ENCODE measurements around the gene KYNU.
"Not testable (repeated sequence)": the region's sequence is repeated elsewhere in the genome, so short reads cannot be mapped to it uniquely, and the experiment has no call there.

The KYNU gene

DNA sequence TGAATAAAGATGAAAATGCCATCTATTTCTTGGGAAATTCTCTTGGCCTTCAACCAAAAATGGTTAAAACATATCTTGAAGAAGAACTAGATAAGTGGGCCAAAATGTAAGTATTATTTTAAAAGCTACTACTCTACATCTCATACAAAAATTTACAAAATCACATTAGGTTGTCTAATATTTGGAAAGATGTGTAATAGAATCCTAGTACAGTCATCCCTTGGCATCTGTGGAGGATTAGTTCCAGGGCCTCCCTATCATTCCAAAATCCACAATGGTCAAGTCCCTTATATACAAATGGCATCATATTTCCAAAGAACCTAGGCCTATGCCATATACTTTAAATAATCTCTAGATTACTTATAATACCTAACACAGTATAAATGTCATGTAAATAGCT, 41.2 kb downstream of the KYNU start:
- DNase-seq (ENCODE audit: low spot score): no peak

DNA sequence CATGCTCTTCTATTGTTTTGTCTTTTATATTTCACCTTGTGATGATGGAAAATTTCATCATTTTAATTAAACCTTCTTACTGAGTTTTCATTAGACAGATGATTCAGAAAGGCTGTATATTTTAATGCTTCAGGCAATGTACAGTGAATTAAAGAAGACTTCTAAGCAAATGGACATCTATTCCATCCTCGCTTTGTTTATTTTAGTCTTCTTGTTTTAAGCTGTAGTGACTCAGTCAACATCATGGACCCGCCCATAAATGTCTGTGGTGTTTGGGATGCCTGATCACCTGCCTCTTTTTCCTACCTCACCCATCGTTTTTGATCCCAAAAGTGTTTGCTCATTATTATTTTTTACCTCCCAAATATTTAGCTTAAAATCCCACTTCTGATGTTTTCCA, 43.1 kb downstream of the KYNU start:
- no peak for DNase-seq (ENCODE audit: low spot score)

DNA sequence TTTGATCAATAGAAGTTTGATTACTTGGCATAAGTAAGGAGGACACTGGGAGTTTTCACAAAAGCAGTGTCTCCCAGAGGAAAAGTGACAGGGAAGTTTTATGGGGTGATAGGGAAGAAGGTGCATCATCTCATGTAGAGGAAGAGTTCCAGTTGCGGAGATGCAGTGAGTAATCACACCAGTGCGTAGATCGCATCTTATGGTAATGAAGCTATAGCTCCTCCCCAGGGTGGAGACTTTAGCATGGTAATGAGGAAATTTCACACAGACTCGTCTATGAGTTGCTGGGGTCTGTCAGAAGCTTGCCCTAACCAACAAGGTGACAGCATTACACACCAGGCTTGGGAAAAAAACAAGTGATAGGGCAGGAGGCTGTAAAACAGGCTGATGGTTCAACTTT, 49.0 kb downstream of the KYNU start:
- DNase-seq (ENCODE audit: low spot score): no peak

DNA sequence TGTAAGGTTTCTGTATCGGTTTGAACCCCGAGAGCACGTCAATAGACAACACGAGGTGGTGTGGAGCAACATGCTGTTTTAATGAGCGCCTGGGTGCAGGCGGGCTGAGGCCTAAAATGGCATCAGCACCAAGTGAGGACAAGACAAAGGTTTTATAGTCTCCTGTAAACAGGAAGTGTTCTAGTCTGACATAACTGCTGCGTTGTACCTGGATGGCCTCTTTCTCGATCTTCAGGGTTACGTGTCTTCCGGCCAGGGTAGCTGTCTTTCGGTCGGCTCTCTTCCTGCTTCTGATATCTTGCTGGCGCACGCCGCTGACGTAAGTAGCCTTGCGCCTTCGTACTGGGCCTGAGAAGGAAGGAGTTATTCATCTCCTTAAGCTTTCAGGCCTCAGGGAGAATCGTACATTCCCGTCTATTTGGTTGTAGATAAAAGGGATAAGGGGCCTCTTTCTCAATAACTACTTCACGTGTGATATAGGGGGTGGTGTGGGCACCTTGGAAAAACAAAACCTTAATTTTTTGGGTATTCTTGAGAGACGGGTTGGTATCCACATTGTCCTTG, 53.5 kb downstream of the KYNU start:
- no peak for DNase-seq (ENCODE audit: low spot score)

DNA sequence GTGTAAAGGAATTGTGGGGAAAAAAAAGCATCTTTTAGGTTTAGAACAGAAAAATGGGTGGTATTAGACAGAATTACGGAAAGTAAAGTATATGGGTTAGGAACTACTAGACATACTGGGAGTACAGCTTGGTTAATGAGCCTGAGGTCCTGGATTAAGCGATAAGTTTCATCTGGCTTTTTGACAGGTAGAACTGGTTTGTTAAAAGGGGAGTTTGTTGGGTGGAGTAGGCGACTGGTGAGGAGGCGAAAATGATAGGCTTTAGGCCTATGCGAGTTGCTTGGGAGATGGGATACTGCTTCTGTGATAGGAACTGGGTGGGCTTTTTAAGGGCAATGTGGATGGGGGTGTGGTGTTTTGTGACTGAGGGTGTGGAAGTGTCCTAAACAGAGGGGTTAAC, 56.5 kb downstream of the KYNU start:
- no peak for DNase-seq (ENCODE audit: low spot score)

DNA sequence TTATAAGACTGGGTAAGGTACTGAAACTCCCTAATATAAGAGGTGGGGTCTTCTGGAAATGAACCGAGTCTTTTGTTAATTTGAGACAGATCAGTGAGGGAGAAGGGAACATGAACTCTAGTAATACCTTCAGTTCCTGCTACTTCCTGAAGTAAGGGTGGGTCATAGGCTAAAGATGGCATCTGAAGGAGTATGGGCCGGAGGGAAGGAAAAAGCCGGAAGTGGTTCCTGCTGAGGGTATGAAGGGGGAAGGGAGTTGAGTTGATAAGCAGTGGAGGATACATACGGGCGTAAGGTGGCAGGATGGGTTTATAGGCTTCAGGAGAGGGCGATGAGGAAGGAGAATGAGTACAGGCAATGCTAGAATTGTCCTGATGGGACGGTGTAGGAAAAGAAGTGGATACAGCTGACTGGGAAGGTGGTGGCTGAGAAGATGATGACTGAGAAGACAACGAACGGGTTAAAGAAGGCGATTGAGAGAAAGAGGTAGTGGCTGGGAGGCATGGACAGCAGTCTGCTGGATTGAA, 58.2 kb downstream of the KYNU start:
- no peak for DNase-seq (ENCODE audit: low spot score)

DNA sequence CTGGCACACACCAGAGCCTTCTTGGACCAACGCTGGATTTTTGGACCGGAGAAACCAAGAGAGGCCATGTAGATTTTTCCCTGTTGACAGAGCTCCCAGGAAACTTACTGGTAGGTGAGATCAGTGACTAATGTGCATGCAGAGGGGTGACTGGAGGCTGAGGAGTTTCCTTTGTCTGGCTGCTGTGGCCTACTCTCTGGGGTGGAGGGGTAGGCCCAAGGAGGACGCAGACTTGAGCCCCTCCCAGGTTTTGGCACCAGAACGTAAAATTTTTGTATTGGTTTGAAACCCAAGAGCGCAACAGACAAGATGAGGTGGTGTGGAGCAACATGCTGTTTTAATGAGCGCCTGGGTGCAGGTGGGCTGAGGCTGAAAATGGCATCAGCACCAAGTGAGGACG, 59.2 kb downstream of the KYNU start:
- no peak for DNase-seq (ENCODE audit: low spot score)

DNA sequence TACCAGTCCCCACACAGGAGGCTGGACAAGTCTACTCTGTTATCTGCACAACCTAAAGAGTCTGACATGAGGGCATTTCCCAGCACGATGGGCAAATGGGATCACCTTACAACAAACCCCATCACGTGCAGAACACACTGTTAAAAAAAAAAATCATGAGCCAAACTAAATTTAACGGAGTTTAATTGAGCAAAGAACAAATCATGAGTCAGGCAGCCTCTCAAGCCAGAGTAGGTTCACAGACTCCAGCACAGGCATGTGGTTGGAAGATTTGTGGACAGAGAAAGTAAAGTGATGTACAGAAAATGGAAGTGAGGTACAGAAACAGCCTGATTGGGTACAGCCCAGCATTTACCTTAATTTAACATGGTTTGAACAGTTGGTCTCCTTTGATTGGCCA, 59.9 kb downstream of the KYNU start:
- no peak for DNase-seq (ENCODE audit: low spot score)

DNA sequence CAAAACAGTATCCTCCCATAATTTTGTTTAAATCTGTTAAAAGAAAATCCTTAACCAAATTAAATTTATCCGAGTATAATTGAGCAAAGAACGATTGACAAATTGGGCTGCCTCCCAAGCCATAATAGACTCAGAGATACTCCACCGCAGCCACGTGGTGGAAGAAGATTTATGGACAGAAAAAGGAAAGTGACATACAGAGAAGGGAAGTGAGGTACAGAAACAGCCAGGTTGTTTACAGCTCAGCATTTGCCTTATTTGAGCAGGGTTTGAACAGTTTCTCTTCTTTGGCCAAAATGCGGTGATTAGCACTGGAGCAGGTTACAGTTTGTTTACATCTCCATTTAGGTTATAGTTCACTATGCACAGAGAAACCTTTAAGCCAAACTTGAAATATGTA, 60.8 kb downstream of the KYNU start:
- DNase-seq (ENCODE audit: low spot score): no peak

DNA sequence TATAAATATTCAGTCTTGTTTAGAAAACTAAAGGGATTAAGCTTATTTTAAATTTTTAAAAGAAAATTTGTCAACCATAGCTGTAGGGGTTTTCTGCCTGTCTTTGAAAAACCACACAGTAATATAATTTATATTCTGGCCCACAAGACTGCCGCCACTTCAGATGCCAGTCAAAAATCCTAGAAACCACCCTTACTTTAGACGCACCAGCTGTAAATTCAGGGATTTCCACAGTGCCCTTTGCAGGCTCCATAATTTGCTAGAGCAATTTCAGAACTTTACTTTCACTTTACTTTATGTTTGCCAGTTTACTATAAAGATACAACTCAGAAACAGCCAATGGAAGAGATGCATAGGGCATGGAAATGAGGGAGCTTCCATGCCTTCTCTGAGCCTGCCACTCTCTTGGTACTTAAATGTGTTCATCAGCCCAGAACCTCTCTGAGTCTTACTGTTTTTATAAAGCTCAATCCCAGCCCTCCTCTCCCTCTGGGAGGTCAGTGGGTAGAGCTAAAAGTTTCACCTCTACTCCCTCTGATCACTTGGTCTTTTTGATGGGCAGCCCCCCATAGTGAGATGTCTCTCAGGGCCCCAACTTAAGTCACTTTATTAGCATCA, 63.3 kb downstream of the KYNU start:
- DNase-seq (ENCODE audit: low spot score): no peak

DNA sequence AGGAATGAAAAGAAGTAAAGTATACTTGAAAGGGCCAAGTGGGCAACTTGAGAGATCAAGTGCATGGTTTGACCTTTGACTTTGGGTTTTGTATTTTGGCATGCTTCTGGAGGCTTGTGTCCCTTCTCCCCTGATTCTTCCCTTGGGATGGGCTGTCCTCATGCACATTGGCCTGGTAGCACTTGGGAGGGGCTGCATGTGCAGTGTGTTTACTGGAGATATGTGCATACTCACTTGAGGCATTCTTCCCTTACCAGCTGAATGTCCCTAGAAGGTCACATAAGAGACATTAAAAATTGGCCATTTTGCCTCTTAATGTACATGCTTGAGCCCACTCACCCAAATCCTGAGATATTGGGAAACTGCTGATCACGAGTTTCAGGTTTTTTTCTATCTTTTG, 65.2 kb downstream of the KYNU start:
- no peak for DNase-seq (ENCODE audit: low spot score)

DNA sequence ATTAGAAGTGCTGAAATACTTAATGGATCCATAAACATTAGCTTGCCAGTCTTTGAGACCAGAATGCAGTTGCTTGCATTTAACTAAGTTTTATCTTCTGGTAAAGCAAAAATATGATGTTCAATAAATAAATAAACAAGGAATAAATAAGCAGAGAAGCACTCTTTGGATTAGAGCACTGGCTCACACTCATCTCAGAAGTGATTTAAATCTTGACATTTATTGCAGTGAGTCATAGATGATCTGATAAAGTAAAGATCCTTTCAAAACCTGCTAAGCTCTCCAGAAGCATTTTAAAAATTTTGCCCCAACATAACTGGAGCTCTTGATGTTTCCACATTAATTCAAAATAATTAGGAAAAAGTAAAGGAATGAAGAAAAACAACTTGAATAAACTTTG, 66.8 kb downstream of the KYNU start:
- DNase-seq (ENCODE audit: low spot score): no peak

DNA sequence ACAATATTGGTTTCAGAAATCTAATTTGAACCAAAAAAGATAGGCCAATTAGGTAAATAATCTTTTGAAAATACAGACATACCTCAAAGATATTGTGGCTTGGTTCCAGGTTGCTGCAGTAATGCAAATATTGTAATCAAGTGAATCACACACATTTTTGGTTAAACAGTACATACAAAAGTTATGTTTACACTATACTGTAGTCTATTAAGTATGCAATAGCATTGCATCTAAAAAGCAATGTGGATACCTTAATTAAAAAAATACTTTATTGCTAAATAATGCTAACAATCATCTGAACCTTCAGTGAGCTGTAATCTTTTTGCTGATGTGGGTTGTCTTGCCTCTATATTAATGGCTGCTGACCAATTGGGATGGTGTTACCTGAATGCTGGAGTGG, 67.3 kb downstream of the KYNU start:
- no peak for DNase-seq (ENCODE audit: low spot score)

DNA sequence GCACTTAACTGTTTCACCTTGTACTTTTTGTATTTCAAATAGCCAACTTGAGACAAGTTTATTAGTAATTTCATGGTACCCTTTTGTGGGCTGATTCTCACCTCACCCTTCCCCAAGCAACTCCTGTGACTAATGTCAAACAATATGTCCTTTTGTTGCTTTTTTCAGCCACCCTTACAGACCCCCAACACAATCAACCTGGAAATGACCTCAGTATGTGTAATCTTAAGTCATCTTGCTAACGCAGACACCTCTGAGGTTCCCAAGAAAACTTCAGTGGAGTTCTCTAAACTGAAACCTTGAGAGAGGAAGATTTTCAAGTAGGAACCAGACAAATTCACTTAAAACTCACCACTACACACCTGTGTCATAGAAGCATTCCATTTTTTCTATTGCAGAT, 69.5 kb downstream of the KYNU start:
- no peak for DNase-seq (ENCODE audit: low spot score)

DNA sequence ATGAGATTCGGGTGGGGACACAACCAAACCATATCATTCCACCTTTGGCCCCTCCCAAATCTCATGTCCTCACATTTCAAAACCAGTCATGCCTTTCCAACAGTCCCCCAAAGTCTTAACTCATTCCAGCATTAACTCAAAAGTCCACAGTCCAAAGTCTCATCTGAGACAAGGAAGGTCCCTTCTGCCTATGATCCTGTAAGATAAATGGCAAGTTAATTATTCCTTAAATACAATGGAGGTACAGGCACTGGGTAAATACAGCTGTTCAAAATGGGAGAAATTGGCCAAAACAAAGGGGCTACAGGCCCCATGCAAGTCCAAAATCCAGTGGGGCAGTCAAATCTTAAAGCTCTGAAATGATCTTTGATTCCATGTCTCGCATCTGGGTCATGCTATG, 71.3 kb downstream of the KYNU start:
- not testable (repeated sequence) for DNase-seq (ENCODE audit: low spot score)

DNA sequence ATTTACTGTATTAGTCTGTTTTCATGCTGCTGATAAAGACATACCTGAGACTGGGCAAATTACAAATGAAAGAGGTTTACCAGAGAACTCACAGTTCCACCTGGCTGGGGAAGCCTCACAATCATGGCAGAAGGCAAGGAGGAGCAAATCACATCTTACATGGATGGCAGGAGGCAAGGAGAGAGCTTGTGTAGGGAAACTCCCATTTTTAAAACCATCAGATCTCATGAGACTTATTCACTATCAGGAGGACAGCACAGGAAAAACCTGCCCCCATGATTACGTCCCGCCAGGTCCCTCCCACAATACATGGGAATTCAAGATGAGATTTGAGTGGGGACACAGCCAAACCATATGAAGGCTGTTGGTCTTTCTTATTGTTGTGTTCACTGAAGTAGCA, 72.9 kb downstream of the KYNU start:
- DNase-seq (ENCODE audit: low spot score): not testable (repeated sequence)

DNA sequence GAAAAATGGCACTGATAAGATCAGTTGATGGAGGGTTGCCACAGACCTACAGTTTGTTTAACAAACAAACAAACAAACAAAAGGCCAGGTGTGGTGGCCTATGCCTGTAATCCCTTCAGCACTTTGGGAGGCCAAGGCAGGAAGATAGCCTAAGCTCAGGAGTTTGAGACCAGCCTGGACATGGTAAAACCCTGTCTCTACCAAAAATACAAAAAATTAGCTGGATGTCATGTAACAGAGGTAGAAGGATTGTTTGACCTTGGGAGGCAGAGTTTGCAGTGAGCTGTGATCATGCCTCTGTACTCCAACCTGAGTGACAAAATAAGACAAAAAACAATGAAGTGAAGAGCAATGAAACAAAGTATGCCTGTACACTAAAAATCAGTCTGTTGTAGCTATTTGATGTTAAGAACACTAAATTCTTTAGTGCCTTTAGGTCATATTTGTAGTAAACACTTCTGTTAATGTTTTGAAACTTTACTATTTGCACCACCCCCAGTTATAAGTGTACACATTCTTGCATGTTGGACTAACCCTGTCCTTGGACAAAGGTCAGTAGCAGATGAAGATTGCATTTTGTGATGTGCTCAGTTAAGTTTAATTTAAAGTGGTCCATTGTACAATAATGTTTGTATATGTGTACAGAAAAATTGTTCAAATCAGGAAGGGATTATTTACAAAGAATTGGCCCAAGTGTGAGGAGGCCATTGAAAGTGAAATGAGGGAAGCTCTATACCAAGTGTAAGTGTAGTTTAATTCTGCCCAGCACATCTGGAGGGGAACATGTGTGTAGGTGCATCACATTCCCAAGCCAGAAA, 73.9 kb downstream of the KYNU start:
- no peak for DNase-seq (ENCODE audit: low spot score)

DNA sequence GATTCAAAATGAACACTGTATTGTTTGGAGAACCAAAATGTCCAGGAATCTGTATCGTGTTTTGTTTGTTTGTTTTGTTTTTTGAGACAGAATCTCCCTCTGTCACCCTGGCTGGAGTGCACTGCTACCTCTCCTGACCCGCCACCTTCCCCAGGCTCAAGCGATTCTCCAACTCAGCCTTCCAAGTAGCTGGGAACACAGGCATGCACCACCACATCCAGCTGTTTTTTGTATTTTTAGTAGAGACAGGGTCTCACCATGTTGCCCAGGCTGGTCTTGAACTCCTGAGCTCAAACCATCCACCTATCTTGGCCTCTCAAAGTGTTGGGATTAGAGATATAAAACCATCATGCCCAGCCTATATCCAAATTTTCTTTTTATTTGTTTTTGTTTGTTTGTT, 74.6 kb downstream of the KYNU start:
- no peak for DNase-seq (ENCODE audit: low spot score)

DNA sequence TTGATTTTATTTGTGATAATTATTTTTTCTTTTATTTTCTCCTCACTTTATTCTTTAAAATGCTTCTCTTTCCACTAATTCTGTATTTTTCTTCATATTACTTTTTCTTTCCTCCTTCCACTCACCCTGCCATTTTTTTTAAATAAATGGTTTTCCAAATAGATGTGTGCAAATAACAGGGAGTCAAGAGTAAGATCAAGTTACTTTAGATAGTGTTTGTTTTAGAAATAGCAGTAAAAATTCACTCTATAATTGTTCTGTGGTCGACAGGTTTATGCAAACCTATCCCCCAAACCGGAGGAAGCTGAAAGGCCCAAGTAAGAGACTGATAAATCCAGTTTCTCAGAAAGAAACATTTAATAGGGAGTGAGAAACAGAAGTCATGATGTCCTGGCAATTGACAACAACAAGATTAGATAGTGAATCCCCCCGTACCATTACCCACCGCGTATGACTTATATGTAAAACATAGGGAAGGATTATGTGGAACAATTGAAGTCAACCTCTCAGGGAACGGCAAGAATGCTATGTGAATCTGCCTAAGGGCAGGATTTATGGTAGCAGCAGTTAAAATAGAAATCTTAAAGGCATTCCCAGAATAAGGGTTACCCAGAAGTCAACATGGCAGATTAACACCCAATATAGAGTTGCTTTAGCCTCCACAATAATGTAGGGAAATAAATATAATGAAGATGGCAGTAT, 75.5 kb downstream of the KYNU start:
- DNase-seq (ENCODE audit: low spot score): no peak

DNA sequence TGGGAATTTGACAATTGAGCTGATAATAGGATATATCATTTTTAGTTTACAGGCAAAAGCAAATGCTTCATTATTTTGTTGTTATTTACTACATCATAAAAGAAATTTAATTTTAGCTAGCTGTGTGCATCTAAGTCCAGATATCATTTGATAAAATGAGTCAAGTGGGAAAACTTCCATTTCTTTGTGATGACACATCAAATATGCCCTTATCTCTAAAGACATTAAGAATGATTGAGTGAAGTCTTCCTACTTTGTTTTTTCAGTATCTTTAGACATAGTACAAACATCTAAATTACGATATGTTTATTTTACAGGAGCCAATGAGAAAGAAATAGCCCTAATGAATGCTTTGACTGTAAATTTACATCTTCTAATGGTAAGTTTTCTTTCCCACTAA, 77.0 kb downstream of the KYNU start:
- no peak for DNase-seq (ENCODE audit: low spot score)

DNA sequence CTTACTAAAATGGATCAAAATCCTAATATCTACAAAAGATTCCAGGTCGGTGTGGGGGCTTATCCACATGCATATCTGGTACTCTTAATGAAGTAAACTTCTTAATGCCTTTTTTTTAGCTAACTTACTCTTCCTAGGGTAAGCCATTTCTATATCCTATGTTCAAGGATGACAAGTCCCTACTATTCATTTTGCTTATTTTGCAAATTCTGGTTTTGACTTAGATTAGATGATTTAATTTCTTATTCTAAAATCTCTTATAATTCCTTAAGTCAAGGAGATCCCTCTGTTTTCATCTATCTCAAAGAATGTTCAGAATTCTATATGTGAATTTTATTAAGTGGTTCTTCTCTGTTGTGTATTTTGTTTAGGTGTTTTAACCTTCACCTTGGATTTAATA, 79.7 kb downstream of the KYNU start:
- no peak for DNase-seq (ENCODE audit: low spot score)

DNA sequence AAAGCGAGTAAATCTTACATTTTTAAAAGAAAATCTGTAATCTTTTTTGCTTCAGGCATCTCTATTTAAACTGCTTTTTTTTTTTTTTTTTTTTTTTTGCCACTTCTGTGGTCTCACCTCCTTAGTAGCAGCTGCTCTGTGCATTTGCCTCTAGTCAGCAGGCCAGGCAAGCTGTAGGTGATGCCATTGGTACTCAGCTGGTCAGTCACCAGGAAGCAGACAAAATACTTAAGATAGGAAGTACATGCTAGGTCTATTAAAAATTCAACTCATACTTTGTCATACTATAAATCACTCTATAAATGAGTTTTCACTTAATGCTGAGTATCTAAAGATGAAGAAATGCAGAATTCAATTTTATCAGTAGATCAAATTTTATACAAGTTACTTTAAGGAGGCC, 83.7 kb downstream of the KYNU start:
- no peak for DNase-seq (ENCODE audit: low spot score)

DNA sequence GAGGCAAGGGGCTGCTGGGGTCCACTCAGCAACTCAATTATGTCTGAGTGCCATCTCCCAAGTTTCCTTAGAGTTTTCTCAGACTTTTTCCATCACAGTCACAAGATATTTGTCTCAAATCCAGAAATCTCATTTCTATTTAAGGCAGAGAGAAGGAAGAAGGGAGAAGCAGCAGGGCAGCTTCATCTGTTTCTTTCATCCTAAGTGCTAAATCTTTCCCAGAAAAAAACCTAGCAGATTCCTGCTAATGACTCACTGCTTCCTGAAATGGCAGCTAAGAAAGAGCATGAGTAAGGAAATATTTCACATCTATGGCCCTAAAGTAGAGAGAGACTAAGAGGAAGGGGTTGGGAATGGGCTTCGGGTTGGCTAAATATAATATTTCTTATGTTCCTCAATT, 88.0 kb downstream of the KYNU start:
- no peak for DNase-seq (ENCODE audit: low spot score)

Measured in AG08396 (cell line).